ENCODE measurements around the gene EGR1.

EGR1 gene

GRCh38 chr5:138453590-138453989 lies 11.7 kb upstream of the EGR1 start:
- no peak for DNase-seq (ENCODE audit: low read depth)

DNA sequence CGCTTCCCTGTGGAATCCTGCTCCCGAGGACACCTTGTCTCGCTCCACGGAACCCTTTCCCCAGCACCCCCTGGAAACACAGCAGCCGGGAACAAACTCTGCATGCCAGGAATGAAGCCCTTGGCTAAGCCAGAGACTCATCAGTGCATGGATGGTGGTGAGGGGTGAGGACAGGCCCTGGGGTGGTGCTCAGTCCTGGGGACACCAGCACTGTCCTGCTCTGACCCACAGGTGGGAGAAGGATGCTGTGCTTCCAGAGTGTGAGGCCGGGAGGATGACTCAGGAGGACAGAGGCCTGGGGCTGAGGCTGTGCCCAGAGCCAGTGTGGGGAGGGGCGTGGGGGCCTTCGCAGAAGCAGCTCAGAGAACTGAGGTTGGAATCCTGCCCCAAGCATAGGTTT lies 11.2 kb upstream of the EGR1 start:
- no peak for DNase-seq (ENCODE audit: low read depth)

- DNase-seq (ENCODE audit: low read depth) = no peak
Observed at GRCh38 chr5:138455232-138455930, 9.9 kb upstream of the EGR1 start.

GRCh38 chr5:138457531-138458275 lies 7.6 kb upstream of the EGR1 start:
- no peak for DNase-seq (ENCODE audit: low read depth)

- no peak for DNase-seq (ENCODE audit: low read depth)
Observed at GRCh38 chr5:138458384-138458783, 6.9 kb upstream of the EGR1 start.

DNA sequence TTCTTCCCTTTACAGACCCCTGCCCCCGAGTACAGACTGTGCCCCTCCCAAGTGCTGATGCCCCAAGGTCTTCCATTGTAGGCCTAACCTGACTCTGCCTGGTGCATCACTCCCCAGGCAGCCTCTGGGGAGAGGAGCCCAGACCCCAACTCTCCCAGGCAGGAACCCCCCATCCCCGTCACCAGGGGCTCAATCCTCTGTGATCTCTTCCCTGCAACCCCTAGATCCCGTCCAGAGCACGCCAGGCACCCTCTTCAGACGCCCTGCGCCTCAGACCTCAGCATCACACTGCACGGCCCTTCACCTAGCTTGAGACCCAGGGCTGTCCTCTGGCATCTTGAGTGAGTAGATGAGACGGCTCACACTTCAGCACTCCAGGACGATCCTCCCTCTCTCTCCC lies 6.4 kb upstream of the EGR1 start:
- DNase-seq (ENCODE audit: low read depth) = no peak

GRCh38 chr5:138459311-138459933 lies 5.9 kb upstream of the EGR1 start:
- DNase-seq (ENCODE audit: low read depth) = no peak

- no peak for DNase-seq (ENCODE audit: low read depth)
Observed at GRCh38 chr5:138460032-138460693, 5.1 kb upstream of the EGR1 start.

- no peak for DNase-seq (ENCODE audit: low read depth)
Observed at GRCh38 chr5:138461343-138462125, 3.7 kb upstream of the EGR1 start.

DNA sequence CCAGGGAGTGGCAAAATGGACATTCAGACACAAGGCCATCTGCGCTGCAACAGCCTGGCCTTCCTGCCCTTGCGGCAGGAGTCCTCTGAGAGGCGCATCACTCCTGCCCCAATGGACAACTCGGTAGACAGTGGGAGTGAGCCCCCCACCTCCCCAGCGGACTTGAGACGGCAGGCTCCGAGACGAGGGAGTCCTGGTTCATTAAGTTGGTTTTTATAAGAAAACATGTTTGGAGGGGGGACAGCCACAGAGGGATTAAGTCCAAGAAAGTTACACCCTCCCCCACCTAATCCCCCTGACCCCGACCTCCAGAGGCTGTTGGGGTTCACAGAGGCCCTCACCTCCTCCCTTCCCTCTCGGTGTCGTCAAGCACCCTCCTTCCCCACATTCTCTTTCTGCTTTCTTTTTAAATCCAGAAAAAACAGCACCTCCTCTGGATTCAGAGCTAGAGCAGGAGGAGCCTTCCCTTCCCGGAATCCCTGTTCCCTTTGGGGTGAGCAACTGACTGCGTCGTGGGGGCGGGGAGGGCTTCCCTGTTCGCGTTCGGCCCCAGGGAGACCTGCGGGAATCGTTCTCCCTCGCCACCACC lies 1.8 kb upstream of the EGR1 start:
- DNase-seq (ENCODE audit: low read depth) = no peak

- peak; percentile 82 for DNase-seq (ENCODE audit: low read depth)
Observed at GRCh38 chr5:138464008-138464387, 1.3 kb upstream of the EGR1 start.

DNA sequence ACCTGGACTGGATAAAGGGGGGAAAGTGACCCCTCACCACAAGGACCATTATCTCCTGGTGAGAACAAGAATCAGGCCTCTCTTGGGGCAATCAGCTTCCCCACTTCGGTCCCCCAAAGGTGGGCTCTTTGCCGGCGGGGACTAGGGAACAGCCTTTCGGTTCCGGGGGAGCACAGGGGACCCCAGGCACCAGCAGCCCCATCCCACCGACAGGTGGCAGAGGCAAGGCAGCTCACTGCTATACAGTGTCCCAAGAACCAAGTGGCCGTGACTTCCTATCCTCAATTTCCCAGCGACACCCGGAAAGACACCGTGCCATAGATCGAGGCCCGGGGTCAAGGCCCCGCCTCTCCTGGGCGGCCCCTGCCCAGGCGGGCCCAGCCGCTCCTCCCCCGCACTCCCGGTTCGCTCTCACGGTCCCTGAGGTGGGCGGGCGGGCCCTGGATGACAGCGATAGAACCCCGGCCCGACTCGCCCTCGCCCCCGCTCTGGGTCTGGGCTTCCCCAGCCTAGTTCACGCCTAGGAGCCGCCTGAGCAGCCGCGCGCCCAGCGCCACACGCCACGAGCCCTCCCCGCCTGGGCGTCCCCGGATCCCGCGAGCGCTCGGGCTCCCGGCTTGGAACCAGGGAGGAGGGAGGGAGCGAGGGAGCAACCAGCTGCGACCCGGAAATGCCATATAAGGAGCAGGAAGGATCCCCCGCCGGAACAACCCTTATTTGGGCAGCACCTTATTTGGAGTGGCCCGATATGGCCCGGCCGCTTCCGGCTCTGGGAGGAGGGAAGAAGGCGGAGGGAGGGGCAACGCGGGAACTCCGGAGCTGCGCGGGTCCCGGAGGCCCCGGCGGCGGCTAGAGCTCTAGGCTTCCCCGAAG lies 655 bp upstream of the EGR1 start:
- peak; percentile 83 for DNase-seq (ENCODE audit: low read depth)

- no peak for DNase-seq (ENCODE audit: low read depth)
Observed at GRCh38 chr5:138466125-138466899, 1.0 kb downstream of the EGR1 start.

DNA sequence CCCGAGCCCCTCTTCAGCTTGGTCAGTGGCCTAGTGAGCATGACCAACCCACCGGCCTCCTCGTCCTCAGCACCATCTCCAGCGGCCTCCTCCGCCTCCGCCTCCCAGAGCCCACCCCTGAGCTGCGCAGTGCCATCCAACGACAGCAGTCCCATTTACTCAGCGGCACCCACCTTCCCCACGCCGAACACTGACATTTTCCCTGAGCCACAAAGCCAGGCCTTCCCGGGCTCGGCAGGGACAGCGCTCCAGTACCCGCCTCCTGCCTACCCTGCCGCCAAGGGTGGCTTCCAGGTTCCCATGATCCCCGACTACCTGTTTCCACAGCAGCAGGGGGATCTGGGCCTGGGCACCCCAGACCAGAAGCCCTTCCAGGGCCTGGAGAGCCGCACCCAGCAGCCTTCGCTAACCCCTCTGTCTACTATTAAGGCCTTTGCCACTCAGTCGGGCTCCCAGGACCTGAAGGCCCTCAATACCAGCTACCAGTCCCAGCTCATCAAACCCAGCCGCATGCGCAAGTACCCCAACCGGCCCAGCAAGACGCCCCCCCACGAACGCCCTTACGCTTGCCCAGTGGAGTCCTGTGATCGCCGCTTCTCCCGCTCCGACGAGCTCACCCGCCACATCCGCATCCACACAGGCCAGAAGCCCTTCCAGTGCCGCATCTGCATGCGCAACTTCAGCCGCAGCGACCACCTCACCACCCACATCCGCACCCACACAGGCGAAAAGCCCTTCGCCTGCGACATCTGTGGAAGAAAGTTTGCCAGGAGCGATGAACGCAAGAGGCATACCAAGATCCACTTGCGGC lies 1.8 kb downstream of the EGR1 start:
- no peak for DNase-seq (ENCODE audit: low read depth)

GRCh38 chr5:138467711-138468132 lies 2.4 kb downstream of the EGR1 start:
- no peak for DNase-seq (ENCODE audit: low read depth)

DNA sequence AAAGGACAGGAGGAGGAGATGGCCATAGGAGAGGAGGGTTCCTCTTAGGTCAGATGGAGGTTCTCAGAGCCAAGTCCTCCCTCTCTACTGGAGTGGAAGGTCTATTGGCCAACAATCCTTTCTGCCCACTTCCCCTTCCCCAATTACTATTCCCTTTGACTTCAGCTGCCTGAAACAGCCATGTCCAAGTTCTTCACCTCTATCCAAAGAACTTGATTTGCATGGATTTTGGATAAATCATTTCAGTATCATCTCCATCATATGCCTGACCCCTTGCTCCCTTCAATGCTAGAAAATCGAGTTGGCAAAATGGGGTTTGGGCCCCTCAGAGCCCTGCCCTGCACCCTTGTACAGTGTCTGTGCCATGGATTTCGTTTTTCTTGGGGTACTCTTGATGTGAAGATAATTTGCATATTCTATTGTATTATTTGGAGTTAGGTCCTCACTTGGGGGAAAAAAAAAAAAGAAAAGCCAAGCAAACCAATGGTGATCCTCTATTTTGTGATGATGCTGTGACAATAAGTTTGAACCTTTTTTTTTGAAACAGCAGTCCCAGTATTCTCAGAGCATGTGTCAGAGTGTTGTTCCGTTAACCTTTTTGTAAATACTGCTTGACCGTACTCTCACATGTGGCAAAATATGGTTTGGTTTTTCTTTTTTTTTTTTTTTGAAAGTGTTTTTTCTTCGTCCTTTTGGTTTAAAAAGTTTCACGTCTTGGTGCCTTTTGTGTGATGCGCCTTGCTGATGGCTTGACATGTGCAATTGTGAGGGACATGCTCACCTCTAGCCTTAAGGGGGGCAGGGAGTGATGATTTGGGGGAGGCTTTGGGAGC lies 3.1 kb downstream of the EGR1 start:
- DNase-seq (ENCODE audit: low read depth) = no peak

GRCh38 chr5:138468966-138469539 lies 3.8 kb downstream of the EGR1 start:
- no peak for DNase-seq (ENCODE audit: low read depth)
